ENCODE measurements around the gene SKIDA1.

DNA sequence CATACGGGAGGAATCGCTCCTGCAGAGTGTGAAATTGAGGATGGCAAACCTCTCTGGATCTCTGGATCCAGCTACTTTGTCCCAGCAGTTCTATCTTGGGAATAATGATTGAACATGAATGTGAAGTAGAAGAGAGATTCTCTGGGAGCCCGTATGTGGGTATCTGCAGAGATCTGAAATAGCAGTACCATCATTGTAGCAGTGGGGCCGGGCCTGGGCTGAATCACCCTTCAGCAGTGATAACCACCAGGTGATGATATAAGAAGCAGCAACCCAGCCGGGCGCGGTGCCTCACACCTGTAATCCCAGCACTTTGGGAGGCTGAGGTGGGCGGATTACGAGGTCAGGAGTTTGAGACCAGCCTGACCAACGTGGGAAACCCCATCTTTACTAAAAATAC, 51.9 kb downstream of the SKIDA1 start:
- TF ChIP-seq, protein P1, sequence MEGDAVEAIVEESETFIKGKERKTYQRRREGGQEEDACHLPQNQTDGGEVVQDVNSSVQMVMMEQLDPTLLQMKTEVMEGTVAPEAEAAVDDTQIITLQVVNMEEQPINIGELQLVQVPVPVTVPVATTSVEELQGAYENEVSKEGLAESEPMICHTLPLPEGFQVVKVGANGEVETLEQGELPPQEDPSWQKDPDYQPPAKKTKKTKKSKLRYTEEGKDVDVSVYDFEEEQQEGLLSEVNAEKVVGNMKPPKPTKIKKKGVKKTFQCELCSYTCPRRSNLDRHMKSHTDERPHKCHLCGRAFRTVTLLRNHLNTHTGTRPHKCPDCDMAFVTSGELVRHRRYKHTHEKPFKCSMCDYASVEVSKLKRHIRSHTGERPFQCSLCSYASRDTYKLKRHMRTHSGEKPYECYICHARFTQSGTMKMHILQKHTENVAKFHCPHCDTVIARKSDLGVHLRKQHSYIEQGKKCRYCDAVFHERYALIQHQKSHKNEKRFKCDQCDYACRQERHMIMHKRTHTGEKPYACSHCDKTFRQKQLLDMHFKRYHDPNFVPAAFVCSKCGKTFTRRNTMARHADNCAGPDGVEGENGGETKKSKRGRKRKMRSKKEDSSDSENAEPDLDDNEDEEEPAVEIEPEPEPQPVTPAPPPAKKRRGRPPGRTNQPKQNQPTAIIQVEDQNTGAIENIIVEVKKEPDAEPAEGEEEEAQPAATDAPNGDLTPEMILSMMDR (IDR thresholded peaks at IDR 0.05; ENCODE audit: insufficient read depth, low read depth, low read length), result no peak
- TF ChIP-seq EZH2 (IDR thresholded peaks at IDR 0.05; ENCODE audit: insufficient read depth, low read length), result no peak

All from astrocyte (in vitro differentiated cells and primary cell).